ENCODE results near the gene ATAD3C. TPM values are rescaled to one million over a fixed set of nuclear protein-coding genes. Genes with fewer than 3 reads are reported as not detected.

ATAD3C gene
- total and polyA plus RNA-seq, 2 of the 8 experiments (the other 6 are each of a cell fraction or from before 2014, with no cell fraction given), result 2.0 to 2.7 TPM

GRCh38 chr1:1421907-1422464, 27.5 kb upstream of the ATAD3C start:
- H3K4me1 ChIP-seq (replicated peaks in 1 of 4; ENCODE audit: control insufficient read depth in 3 of 4, insufficient read depth in 4 of 4, low read length in 3 of 4), result peaks cover 0 to 41% (median 33%) of the 10 kb centered on the region in 4 experiments; a peak in 6 of 7 replicates
- H3K4me3 ChIP-seq (ENCODE audit: extremely low read depth in 1 of 4, insufficient read depth in 2 of 4, low read depth in 3 of 4, low read length in 4 of 4), result no peak overlapping the region
- H2BK5ac ChIP-seq (ENCODE audit: low read depth, low read length), result peak overlapping the region; percentile 77
- H3K14ac ChIP-seq (ENCODE audit: insufficient read length), result no peak overlapping the region
- H3K9me3 ChIP-seq (ENCODE audit: insufficient read depth in 2 of 2, low read depth in 1 of 2, low read length in 1 of 2), result no peaks in the 10 kb centered on the region
- H3K18ac ChIP-seq (ENCODE audit: extremely low read depth, low read length), result 0 out of 2 replicates have a peak overlapping the region, but pooled peaks have one; percentile 51
- H4K20me1 ChIP-seq (replicated peaks in 1 of 2; ENCODE audit: control insufficient read depth in 1 of 2, insufficient read depth in 2 of 2, low read length in 2 of 2), result no peaks in the 10 kb centered on the region
- no peak overlapping the region for H4K5ac ChIP-seq (ENCODE audit: insufficient read length, low read depth, low read length)
- peak overlapping the region; percentile 54; the same call in 1 of the 2 replicates for H2AK5ac ChIP-seq (ENCODE audit: low read depth, low read length)
- TF ChIP-seq TAF7 (optimal IDR thresholded peaks at IDR 0.05; ENCODE audit: borderline replicate concordance, low read depth, low read length) (no peak), KDM4A (IDR thresholded peaks at IDR 0.05; ENCODE audit: low read depth, low read length, severe bottlenecking) (no peak), GABPA (IDR thresholded peaks at IDR 0.05; ENCODE audit: borderline replicate concordance, insufficient read depth, low read length) (no peak), NANOG (IDR thresholded peaks at IDR 0.05; ENCODE audit: insufficient read depth, low read depth, low read length, poor library complexity, severe bottlenecking) (no peak), TCF12 (IDR thresholded peaks at IDR 0.05; ENCODE audit: low read depth, low read length) (no peak), JUN (IDR thresholded peaks at IDR 0.05; ENCODE audit: low read depth, low read length) (no peak), RNF2 (IDR thresholded peaks at IDR 0.05; ENCODE audit: borderline replicate concordance, low read depth, low read length, missing control alignments, poor library complexity, severe bottlenecking) (no peak), SP4 (IDR thresholded peaks at IDR 0.05; ENCODE audit: low read length) (no peak)
- no peak overlapping the region for H4K8ac ChIP-seq (ENCODE audit: extremely low read depth, insufficient read depth, low read length)
- H3K4ac ChIP-seq (replicated peaks; ENCODE audit: insufficient read length, low read depth, low read length), result no peak overlapping the region
- 0 out of 2 replicates have a peak overlapping the region, but pooled peaks have one; percentile 2 for H3K27ac ChIP-seq (ENCODE audit: low read depth, low read length)
- POLR2A ChIA-PET (ENCODE audit: partially characterized antibody), result interaction anchor here (0.6 to 22.9 kb wide), 6 partner anchors 11 to 36 kb away, joined by 3 to 515 read pairs (median 6); partner anchors contain the start of genes CCNL2, MRPL20 and VWA1
- H3K27me3 ChIP-seq (replicated peaks in 1 of 4; ENCODE audit: control insufficient read depth in 3 of 4, extremely low read depth in 1 of 4, insufficient read depth in 3 of 4, low read length in 3 of 4), result no peaks in the 10 kb centered on the region; a peak in 2 of 7 replicates
- H3K56ac ChIP-seq (replicated peaks; ENCODE audit: insufficient read length, low read depth, low read length), result no peak overlapping the region
- H3K4me2 ChIP-seq (ENCODE audit: insufficient read depth in 1 of 2, low read depth in 2 of 2, low read length in 2 of 2), result peak overlapping the region in 1 of 2 experiments; percentile 27; a peak in 1 of 4 replicates
- H2BK12ac ChIP-seq (ENCODE audit: low read depth, low read length), result peak overlapping the region; percentile 40; the same call in 1 of the 2 replicates
- CTCF ChIA-PET (ENCODE audit: partially characterized antibody), result interaction anchor here (1.6 to 2.9 kb wide), 2 partner anchors 16 to 19 kb away, joined by 4 to 12 read pairs; no protein-coding TSS in a partner anchor
- no peak overlapping the region for H4K91ac ChIP-seq (replicated peaks; ENCODE audit: insufficient read length, low read length)
- no peak overlapping the region for H3K9ac ChIP-seq (replicated peaks in 1 of 4; ENCODE audit: extremely low read depth in 1 of 4, low read depth in 3 of 4, low read length in 3 of 4)
- H3K23me2 ChIP-seq (ENCODE audit: low read depth, low read length), result peaks cover 10% of the 10 kb centered on the region; the same call in 1 of the 2 replicates
- WGBS, 2 experiments (ENCODE audit: extremely low coverage in 1 of 2, insufficient coverage in 1 of 2, insufficient read length in 1 of 2, insufficient replicate concordance in 2 of 2, low coverage in 1 of 2, low lambda C conversion rate in 2 of 2, missing lambda C conversion rate in 1 of 2), result 91% methylated on average over 6 of the region's 7 CpGs; no CpG with 5 or more reads in 1 of the 2 experiments
- H3K23ac ChIP-seq (ENCODE audit: insufficient read length), result no peak overlapping the region
- FAIRE-seq (no peak), DNase-seq (ENCODE audit: low read depth in 1 of 2, low spot score in 2 of 2) (no peak)
- H3K79me2 ChIP-seq (ENCODE audit: control insufficient read depth in 1 of 2, insufficient read depth in 2 of 2, low read length in 2 of 2), result no peaks in the 10 kb centered on the region
- H2BK20ac ChIP-seq (ENCODE audit: low read length), result peak overlapping the region; percentile 24; the same call in 1 of the 2 replicates
- H3K36me3 ChIP-seq (ENCODE audit: control insufficient read depth in 2 of 4, insufficient read depth in 4 of 4, low read length in 3 of 4), result no peaks in the 10 kb centered on the region
- H3K79me1 ChIP-seq (ENCODE audit: low read depth, low read length), result no peaks in the 10 kb centered on the region
- no peak overlapping the region for H2AFZ ChIP-seq (ENCODE audit: low read length)
- no peak overlapping the region for H2BK15ac ChIP-seq (ENCODE audit: low read length)
- no peak overlapping the region for H2BK120ac ChIP-seq (replicated peaks; ENCODE audit: low read depth, low read length)

Measured in H1 (cell line).